NCI-H128 (cell line): ENCODE results near the gene KATNAL1.

Experiments
- DNase-seq: peaks from one replicate; lab custom pipeline; 2025; ENCODE audit not compliant: unreplicated experiment; lab: John Stamatoyannopoulos, UW

Gene KATNAL1

DNA sequence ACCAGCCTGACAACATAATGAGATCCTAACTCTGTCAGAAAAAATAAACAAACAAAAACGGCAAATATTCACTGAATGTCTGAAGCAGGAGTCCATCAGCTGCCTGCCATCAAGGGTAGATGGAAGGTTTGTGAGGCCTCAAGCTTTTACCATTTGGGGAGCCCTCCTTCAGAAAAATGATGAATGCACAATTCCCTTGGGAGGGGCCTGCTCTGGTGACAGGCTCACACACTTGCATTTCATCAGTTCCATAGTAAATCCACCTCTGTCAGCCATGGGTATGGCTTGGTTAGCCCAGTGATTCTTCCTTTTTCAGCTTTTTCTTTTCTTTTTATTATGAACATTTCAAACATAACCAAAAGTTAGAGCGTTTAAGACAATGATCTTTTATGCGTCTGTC is 26.3 kb upstream of the KATNAL1 start:
- no peak for DNase-seq

DNA sequence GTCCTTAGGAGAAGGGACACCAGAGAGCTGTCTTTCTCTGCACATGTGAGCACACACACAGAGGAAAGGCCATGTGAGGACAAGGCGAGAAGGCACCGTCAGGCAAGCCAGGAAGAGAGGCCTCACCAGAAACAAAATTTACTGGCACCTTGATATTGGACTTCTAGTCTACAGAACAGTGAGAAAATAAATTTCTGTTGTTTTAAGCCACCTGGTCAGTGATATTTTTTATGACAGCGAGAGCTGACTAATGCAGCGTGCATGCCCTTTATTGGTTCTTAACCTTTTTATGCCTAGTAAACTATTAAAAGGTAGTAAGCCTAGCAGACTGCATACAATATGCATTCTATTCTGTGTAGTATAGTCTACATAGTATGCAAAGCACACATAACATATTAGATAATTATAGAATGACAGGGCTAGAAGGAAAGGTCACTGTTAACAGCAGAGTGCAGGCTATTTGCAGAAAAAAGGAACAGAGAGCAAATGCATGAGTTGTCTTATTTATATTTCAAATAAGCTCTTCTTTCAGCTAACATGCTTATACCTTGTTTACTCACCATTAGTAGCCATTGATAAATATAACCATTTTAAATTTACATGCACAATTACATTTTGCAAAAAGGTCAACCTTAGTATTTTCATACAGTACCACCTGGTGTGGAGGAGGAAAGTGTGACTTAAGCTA is 25.2 kb upstream of the KATNAL1 start:
- no peak for DNase-seq

DNA sequence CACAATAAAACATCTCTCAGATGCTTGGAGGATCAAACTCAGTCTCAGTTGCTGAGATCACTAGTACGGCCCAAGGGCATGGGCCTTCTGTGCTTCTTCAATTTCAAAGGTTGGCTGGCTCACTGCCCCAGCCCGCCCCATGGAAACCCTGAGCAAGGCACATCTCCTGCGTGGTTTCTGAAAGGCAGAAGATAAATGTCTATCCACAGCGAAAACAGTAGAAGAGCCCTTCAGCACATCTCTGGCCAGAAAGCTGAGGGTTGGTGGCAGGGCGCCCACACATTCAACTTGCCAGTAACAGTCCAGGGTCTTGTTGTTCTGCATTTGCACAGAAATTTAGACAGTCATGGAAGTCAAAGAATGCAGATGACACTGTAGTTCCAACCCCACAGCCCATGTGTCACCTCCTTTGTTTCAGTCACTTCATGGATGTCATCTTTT is 24.0 kb upstream of the KATNAL1 start:
- DNase-seq: no peak

DNA sequence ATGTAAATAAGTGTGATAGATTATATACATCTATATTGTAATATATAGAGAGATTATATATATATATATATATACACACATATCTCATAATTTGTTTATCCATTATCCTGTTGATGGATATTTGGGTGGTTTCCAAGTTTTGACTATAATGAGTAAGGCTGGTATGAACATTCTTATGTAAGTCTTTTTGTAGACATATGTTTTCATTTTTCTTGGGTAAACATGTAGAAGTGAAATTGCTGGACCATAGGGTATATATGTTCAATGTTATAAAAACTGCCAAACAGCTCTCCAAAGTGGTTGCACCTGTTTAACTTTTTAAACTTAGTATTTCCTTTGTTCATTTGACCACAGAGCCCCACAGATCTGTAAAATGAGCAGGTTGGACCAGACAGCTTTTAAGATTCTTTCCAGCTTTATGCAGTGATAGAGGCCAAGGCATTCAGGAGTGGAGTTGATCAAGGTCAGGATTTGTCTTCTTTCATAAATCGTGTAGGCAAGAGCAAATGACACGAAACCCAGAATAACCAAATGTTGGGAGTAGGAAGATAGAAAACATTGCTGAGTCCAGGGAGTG is 21.7 kb upstream of the KATNAL1 start:
- no peak for DNase-seq

DNA sequence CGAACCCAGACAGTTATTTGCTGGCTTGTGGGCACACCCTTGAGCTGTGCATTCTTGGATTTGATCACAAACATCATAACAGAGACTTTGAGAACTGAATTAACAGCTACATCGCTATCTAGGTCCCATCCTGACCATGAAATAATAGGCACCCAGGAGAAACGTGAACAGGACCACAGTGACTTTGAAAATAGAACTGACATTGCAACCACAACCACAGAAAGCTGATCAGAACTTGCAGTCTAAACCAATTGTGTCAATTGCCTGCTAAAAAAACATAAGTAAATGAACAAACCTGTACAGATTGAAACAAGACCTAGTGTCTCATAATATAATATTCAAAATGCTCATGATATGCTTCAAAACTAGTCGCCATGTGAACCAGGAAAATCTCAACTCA is 18.3 kb upstream of the KATNAL1 start:
- DNase-seq: no peak

DNA sequence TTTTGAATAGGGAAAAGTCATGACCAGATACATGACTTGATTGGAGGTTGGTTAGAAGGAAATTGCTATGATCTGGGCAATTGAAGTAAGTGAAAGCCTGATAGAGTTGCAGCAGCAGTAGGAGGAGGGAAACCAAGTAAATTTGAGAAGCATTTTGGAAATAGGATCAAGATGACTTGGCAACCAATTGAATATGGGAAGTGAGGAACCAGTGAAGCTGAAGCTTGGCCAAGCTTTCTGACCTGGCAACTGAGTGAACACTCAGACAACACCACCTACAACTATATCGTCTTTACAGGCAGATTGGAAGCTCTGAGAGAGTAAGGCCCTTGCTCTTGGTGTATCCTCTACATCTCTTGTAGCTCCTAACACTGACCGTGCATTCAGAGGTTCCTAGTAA is 16.2 kb upstream of the KATNAL1 start:
- no peak for DNase-seq

DNA sequence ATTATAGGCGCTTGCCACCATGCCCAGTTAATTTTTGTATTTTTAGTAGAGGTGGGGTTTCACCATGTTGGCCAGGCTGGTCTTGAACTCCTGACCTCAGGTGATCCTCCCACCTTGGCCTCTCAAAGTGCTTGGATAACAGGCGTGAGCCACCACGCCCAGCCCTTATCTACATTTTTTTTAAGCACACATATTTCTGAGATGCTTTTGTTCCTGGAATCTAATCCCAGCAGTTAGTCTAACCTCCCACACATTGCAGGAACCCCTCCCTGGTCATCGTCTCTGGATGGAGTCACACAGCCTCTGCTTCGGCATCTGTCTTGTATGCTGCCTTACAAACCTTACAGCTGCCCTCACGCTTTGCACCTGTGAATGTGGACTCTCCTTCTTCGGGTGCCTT is 15.1 kb upstream of the KATNAL1 start:
- no peak for DNase-seq

DNA sequence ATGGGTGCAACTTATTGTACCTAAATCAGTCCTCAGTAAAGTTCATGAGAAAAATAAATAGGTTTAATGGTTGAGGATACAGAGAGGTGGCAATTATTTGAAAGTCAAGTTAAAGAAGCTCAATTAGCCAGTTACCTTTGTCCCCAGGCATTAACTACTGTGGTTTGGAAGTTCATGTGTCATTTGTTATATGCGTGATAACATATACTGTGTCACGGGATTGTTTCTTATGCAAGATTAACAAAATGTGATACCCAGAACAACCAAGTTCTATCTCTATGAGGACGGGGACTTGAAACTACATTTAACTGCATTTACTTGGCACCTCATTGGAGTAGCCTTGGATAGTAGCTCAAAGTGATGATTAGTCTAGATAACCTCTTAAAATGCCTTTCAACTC is 13.9 kb upstream of the KATNAL1 start:
- no peak for DNase-seq

DNA sequence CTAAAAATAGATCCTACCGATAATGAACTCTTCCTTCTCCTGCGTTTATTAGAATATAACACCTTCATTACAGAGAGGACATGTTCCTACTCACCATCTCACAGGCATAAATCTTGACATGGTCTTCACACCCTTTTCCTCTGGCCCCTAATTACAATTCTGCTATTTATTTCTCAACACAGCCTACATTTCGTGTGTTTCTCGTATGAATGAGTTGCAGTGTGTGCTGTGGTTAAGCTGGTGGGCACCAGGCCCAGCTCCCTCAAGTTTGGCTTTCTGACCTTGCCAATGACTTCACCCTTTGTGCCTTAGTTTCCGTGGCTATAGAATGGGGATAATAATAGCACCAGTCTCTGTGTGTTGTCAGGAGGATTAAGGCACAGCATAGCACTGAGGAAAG is 12.3 kb upstream of the KATNAL1 start:
- no peak for DNase-seq

DNA sequence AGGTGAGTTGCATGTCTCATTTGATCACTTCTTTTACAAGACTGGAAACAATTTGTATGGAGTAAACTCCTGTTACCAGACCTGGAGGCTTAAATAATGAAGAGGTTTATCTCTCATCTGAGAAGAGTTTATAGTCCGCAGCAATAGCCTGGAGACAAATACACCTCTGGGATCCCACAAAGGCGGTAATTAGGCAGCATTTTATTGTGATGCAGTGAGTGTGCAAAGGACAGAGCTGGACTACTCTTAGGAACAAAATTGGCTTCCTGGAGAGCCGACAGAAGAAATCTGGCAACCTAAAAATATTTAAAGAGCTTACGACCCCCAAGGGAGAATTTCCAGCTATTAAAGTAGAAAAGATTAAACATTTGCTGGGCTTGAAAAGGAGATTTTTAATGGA is 11.8 kb upstream of the KATNAL1 start:
- no peak for DNase-seq

DNA sequence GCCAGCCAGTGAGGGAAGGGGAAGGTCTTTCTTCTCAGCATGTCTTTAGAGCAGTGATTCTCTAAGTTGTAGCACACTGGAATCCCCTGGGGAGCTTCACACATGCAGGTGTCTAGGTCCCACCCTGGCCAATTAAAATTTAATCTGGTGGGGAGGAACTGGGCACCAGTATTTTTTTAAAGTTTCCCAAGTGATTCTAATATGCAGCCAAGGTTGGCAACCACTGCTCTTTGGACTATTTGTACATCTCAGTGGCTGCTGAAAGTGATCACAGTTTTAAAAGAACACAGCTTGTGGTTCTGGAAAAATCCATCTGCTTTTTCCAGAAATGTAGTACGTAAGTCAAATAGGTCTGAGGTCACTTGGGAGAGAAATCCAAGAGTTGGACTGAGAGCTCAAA is 10.7 kb upstream of the KATNAL1 start:
- no peak for DNase-seq

DNA sequence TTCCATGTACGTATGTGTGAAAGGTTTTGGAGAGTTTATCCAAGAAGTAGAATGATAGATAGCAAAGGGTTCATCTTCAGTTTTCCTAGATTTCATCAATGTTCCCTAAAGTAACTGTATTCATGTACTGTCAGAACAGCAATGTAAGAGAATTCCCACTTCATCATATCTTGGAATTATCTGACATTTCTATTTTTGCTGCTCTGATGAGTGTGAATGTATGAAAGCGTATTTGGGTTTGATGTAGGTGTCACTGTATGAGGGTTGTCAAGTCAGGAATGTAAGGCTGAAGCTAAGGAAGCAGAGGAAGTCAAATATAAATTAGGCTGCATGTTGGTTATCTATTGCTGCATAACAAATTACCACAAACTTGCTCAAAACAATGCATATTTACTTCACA is 7.2 kb upstream of the KATNAL1 start:
- no peak for DNase-seq

DNA sequence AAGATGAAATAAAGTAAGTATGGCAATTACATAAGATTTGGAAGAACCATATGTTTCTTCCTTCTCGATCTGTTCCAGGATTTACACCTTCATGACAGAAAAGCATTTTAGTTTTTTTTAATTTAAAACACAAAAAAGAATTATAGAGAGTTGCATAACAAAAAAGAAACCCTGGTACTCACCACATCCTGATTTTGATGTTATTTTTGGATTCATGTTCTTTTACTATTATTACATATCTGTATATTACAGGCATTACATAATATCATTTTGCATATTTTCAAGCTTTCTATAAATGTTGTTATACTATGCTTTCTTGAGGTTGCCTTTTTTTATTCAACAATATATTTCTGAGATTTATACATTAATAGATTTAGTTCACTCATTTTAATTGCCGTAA is 6.7 kb upstream of the KATNAL1 start:
- no peak for DNase-seq

DNA sequence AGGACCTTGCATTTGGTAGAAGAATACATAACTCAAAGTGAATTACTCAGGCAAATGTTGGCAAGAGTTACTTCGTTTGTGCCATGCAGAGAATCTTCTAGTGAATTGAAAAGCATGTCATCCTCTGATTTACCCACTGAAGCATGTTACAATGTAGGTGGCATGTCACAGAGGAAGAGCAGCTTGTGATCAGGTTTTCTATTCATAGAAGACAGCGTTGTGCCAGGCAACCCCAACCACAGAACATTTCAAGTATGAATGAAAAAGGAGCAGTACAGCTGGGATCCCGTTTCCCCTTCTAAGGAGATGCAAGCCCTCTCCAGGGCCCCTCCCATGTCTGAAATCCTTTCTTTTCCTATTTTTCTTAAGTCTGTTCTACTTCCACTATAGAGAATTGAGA is 6.0 kb upstream of the KATNAL1 start:
- DNase-seq: no peak

DNA sequence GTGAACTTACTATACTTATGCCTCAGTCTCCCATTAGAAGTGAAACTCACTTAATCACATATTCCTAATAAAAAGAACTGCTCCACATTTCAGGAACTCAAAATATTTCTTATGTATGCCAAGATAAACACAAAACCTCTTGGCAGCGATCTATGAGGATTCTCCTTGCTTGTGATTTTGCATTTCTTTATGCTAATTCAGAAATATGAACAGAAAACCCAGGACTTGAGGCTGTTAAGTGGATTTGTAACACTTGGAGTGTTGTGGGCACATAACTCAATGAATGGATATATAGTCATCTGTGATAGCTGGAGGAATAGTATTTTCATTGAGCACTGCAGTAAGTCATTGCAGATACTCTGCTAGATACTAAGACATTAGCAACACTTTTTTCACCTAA is 5.6 kb upstream of the KATNAL1 start:
- no peak for DNase-seq

DNA sequence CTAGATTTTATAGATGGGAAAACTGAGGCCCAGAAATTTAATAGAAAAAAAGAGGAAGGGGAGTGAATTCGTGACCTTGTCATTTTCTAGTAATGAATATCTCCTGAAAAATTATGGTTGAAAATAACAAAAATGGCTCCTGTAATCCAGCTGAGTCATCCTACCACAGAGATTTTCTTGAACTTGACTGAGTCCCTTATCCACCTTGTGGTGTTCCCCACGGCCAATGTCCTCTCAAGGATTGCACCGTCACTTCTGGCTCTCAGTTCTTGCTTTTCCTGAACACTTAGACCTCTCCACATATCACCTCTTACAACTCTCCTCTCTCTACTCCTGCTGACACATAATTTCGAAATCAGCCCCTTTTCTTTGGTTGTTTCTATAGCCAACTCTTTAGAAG is 1.2 kb upstream of the KATNAL1 start:
- DNase-seq: no peak

DNA sequence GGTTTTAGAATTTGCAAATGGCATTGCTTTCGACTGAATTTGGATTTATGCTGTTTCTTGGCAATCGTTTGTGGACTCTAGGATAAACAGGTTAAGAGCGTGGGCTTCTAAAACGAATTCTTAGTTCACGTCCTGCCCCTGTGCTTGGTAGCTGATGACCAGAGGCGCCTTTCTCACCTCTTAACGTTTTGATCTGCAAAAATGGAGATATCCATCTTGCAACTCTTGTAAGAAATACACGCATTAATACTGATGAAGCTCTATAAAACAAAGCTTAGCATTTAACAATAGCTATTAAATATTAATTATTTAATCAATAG is 580 bp upstream of the KATNAL1 start:
- no peak for DNase-seq

DNA sequence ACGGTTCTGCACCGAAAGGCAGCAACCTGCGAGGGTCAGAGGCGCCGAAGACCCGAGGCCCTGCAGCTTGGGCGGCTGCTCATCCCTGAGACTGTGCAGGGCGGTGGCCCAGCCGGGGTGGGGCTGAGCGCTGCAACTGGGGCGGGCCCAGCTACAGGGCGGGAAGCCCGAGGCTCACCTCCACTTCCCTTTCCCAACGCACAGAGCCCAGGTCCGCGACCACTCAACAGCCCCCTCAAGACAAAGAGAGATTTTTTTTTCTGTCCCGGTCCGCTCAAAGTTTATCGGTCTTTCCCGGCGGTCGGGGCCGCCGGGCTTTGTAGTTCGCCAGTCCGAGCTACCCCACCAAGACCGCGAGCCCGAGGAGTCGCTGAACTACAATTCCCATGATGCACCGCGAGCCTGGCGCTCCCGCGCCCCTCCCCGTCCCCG is 573 bp downstream of the KATNAL1 start:
- DNase-seq: peak; percentile 86

DNA sequence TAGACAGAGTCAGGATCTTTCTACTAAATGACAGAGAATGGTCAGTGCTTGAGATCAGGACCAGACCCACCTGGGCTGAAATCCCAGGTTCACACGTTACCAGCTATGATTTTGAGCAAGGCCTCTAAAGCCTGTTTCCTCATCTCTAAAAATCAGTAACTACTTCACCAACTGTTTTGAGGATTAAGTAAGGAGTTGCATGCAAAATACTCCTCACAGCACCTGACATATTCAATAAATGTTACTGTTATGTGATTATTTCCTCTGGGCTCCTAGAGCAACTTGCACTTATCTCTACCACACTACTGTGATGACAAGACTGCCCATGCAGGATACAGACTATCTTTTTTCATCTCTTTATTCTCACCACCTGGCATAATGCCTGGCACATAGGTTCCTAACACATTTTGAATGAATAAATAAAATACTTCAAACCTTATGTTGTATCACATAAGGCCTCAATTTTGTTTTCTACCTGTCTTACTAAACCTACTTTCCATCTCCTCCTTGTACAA is 1.8 kb downstream of the KATNAL1 start:
- no peak for DNase-seq

DNA sequence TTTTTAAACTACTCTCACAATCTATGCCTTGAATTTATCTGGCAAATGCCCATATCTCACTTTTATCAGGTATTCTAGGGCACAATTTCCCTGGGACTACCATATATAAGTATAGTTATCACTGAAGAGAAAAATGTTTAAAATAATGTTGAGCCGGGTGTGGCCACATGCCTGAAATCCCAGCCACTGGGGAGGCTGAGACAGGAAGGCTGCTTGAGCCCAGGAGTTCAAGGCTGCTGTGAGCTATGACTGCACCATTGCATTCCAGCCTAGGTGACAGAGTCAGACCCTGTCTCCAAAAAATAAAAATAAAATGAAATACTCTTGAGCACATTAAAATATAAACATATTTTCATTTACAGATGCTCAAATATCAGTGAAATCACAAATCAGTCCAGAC is 4.1 kb downstream of the KATNAL1 start:
- DNase-seq: no peak

DNA sequence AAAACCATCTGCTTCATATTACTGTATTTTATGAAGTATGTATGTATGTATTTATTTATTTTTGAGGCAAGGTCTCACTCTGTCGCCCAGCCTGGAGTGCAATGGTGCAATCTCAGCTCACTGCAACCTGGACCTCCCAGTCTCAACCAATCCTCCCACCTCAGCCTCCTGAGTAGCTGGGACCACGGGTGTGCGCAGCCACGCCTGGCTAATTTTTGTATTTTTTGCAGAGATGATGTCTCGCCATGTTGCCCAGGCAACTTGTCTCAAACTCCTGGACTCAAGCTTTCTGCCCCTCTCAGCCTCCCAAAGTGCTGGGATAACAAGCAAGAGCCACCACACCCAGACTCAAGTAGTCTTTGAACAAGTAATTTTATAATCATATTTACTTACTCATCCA is 5.5 kb downstream of the KATNAL1 start:
- DNase-seq: no peak

DNA sequence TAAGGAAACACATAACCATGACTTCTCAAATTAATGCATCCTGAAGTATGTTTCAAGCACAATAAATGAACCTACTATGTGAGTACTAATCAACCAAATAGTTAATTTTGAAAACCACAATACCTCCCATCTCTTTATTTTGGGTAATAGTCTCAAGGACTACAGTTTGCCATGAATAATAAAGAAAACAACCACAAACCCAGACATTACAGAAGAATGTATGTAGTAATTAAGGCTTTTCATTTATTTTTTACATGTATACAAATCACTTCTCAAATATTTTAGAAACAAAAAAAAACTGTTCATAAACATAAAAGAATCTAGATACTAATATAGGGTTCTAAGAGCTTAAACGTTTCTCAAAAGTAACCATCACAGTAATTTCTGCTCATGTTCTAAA is 6.8 kb downstream of the KATNAL1 start:
- no peak for DNase-seq

DNA sequence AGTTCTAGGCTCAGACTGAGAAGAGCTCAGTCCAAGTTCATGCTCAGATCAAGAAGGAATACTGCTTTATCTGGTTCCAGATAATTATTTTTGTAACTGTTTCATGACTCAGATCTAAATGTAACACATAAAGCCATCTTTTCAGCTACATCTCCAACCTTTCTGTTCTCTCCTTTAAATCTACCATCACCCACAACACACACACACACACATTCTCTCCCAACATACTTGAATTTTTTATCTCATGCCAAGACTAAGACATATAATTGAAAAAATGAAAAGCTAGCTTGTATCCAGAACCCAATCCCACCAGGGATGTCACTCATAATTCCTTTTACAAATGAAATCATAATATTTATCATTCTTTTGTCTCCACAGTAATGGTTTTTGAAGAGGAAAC is 7.6 kb downstream of the KATNAL1 start:
- no peak for DNase-seq
